ENCODE measurements around the gene LTBP4. TPM values are rescaled to one million over a fixed set of nuclear protein-coding genes. Genes with fewer than 3 reads are reported as not detected.

Gene LTBP4
- total and polyA plus RNA-seq, 2 donors (not counting 3 experiments of a cell fraction or from before 2014, with no cell fraction given) = 25.9 to 38.0 TPM

GRCh38 chr19:40584007-40584406 lies 17.2 kb upstream of the LTBP4 start:
- Histone ChIP-seq H3K9me3 (replicated peaks; ENCODE audit: control insufficient read depth, insufficient read depth, low read length) (no peaks in the 10 kb centered on the region), H3K27ac (ENCODE audit: insufficient read depth, low read depth, low read length) (no peak overlapping the region), H3K9me1 (replicated peaks; ENCODE audit: control insufficient read depth, extremely low read depth, insufficient read depth, low read length) (no peaks in the 10 kb centered on the region), H3K4me2 (ENCODE audit: insufficient read depth, low read length) (no peak overlapping the region), H3K79me2 (ENCODE audit: control insufficient read depth, insufficient read depth, low read length) (no peaks in the 10 kb centered on the region), H4K20me1 (replicated peaks; ENCODE audit: control insufficient read depth, extremely low read depth, insufficient read depth, low read length) (no peaks in the 10 kb centered on the region), H3K4me3 (replicated peaks in 1 of 3; ENCODE audit: insufficient read depth in 1 of 3, low read depth in 1 of 3, low read length in 3 of 3) (no peak overlapping the region), H3K27me3 (ENCODE audit: control insufficient read depth in 2 of 2, insufficient read depth in 2 of 2, low read length in 2 of 2) (no peaks in the 10 kb centered on the region), H3K9ac (replicated peaks; ENCODE audit: extremely low read depth, insufficient read depth, low read length) (no peak overlapping the region), H2AFZ (ENCODE audit: low read depth, low read length) (no peak overlapping the region), H3K36me3 (ENCODE audit: control insufficient read depth in 2 of 2, extremely low read depth in 1 of 2, insufficient read depth in 2 of 2, low read length in 2 of 2) (peaks cover 9 to 17% of the 10 kb centered on the region in 2 experiments), H3K4me1 (ENCODE audit: control insufficient read depth, extremely low read depth, insufficient read depth, low read length) (peaks cover 20% of the 10 kb centered on the region)
- BruUV-seq (replicated peaks) = no TSS peak
- ChIA-PET CTCF (interaction anchor here (0.6 kb wide), 1 partner anchor 19 kb away, joined by 3 read pairs; no protein-coding TSS in a partner anchor), POLR2A (no interaction called here)
- intact Hi-C loops (cut with micrococcal nuclease) (no loop called here), dilution Hi-C loops (cut with MboI; ENCODE audit: extremely low pct_ligation_motif_present, low sequenced_read_pairs) (no loop called here)
- no peak for DNase-seq (ENCODE audit: low read depth, low spot score)
- FAIRE-seq = no peak
- TF ChIP-seq FOS (IDR thresholded peaks at IDR 0.05; ENCODE audit: borderline replicate concordance, insufficient read depth, low read length) (no peak), POLR2AphosphoS5 (IDR thresholded peaks at IDR 0.05; ENCODE audit: insufficient read depth, low read depth, low read length) (no peak), JUN (IDR thresholded peaks at IDR 0.05; ENCODE audit: borderline replicate concordance, insufficient read depth, insufficient read length, low read depth) (no peak), MYC (IDR thresholded peaks at IDR 0.05; ENCODE audit: low read depth, low read length) (no peak), CTCF (IDR thresholded peaks at IDR 0.05; ENCODE audit: extremely low read depth in 1 of 2, insufficient read depth in 1 of 2, low read depth in 1 of 2, low read length in 2 of 2) (peak; percentile 16 to 35), GATA2 (IDR thresholded peaks at IDR 0.05; ENCODE audit: insufficient read depth, insufficient read length, low read depth, low read length) (no peak)

All from endothelial cell of umbilical vein (primary cell).